Measurements from ENCODE around the gene RIT2. TPM values are rescaled to one million over a fixed set of nuclear protein-coding genes. Genes with fewer than 3 reads are reported as not detected.
"Not testable (repeated sequence)": the region's sequence is repeated elsewhere in the genome, so short reads cannot be mapped to it uniquely, and the experiment has no call there.

Gene RIT2
- total RNA-seq, 4 donors from 2014 or later = not detected

DNA sequence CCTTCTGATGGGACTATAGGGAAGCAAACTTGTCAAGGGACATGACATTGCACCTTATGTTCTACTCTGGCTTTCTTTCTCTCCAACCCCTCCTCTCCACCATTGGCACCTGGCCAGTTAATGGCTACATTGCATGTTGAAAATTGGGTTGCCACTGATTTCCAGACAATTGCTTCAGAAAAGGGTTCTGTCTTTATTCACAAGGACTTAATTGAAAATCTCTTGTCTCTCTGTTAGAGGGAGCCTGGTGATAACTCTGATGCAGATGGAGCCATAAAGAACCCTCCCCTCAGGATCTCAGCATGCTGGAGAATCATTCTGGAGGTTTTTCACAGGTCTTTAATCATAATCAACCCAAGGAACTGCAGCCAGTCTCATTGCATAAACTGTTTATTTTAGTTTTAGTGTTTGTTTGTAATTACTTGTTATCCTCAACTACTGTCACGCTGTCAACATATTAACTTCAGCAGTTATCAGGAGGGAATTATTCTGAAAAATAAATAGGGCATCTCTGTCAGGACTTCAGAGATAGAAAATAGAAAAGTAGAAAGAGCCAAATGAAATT, 316.8 kb downstream of the RIT2 start:
- WGBS, 2 donors = 54 to 55% methylated on average over 1 of the region's 1 CpG
- Histone ChIP-seq H3K9me3 (no peaks in the 10 kb centered on the region), H3K27ac (no peak overlapping the region), H3K4me1 (no peaks in the 10 kb centered on the region), H3K27me3 (no peaks in the 10 kb centered on the region), H3K4me3 (no peak overlapping the region), H3K36me3 (no peaks in the 10 kb centered on the region)
- no peak for DNase-seq (ENCODE audit: low spot score in 2 of 2)
- no peak for TF ChIP-seq EP300 (IDR thresholded peaks at IDR 0.05)
- TF ChIP-seq, protein P1, sequence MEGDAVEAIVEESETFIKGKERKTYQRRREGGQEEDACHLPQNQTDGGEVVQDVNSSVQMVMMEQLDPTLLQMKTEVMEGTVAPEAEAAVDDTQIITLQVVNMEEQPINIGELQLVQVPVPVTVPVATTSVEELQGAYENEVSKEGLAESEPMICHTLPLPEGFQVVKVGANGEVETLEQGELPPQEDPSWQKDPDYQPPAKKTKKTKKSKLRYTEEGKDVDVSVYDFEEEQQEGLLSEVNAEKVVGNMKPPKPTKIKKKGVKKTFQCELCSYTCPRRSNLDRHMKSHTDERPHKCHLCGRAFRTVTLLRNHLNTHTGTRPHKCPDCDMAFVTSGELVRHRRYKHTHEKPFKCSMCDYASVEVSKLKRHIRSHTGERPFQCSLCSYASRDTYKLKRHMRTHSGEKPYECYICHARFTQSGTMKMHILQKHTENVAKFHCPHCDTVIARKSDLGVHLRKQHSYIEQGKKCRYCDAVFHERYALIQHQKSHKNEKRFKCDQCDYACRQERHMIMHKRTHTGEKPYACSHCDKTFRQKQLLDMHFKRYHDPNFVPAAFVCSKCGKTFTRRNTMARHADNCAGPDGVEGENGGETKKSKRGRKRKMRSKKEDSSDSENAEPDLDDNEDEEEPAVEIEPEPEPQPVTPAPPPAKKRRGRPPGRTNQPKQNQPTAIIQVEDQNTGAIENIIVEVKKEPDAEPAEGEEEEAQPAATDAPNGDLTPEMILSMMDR (IDR thresholded peaks at IDR 0.05) = no peak
- no peak for TF ChIP-seq POLR2A (IDR thresholded peaks at IDR 0.05)

DNA sequence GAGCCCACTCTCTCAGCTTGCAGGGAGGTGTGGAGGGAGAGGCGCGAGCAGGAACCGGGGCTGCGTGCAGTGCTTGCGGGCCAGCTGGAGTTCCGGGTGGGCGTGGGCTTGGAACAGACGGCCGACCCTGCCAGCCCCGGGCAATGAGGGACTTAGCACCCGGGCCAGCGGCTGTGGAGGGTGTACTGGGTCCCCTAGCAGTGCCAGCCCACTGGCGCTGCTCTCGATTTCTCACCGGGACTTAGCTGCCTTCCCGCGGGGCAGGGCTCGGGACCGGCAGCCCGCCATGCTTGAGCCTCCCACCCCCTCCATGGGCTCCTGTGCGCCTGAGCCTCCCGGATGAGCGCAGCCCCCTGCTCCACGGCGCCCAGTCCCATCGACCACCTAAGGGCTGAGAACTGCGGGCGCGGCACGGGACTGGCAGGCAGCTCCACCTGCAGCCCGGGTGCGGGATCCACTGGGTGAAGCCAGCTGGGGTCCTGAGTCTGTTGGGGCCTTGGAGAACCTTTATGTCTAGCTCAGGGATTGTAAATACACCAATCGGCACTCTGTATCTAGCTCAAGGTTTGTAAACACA, 320.2 kb downstream of the RIT2 start:
- WGBS, 2 donors = 93 to 100% methylated on average over 15 to 22 of the region's 33 CpGs
- H3K27ac ChIP-seq, H3K36me3 ChIP-seq: not testable (repeated sequence)

DNA sequence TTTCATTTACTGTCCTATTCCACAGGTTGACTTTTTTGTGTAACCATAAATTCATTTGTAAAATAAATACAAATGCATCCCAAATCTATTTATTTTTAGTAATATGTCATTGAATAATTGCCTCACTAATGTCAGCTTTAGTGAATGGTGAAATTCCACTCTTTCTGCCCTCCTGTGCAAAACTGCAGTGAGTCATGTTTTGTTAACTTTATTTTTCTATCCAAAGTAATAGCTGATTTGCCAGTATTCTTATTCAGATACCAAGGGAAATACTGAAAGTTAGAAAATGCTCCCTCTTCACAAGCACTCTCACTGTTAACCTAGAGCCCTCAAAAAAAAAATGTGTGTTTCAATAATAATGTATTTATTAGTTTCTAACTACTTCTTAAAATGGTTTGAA, 322.8 kb downstream of the RIT2 start:
- TF ChIP-seq, protein P1 (IDR thresholded peaks at IDR 0.05) = no peak
- TF ChIP-seq EP300 (IDR thresholded peaks at IDR 0.05) = no peak
- TF ChIP-seq POLR2A (IDR thresholded peaks at IDR 0.05) = no peak

More for the DNA sequence above, 320.2 kb downstream of the RIT2 start:
- not testable (repeated sequence) for H3K4me1 ChIP-seq; H3K9me3 ChIP-seq; H3K4me3 ChIP-seq; H3K27me3 ChIP-seq; DNase-seq (ENCODE audit: low spot score in 2 of 2)

DNA sequence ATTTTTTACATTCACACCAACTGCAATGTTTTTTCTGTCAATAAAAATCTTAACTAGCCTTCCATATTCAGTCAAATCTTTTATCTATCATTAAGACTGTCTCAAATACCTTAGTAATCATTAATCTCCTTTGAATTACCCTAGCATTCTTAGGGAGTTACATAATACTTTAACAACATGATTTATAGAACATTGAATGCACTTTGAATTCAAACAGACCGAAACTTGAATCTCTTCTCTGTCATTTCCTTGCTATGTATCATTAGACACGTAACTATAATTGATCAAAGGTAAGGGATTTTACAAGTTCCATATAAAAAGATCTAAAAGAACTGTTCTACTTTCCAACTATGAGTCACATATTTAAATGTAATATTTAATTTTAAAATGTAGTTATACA, 330.9 kb downstream of the RIT2 start:
- H3K27ac ChIP-seq = no peak overlapping the region
- H3K4me1 ChIP-seq = no peaks in the 10 kb centered on the region
- 72 to 76% methylated on average over 2 of the region's 2 CpGs for WGBS, 2 donors

More for the DNA sequence above, 322.8 kb downstream of the RIT2 start:
- no peaks in the 10 kb centered on the region for H3K4me1 ChIP-seq
- DNase-seq (ENCODE audit: low spot score in 2 of 2) = no peak
- no peak overlapping the region for H3K4me3 ChIP-seq
- H3K27me3 ChIP-seq = no peaks in the 10 kb centered on the region
- H3K36me3 ChIP-seq = no peaks in the 10 kb centered on the region
- H3K27ac ChIP-seq = no peak overlapping the region
- no peaks in the 10 kb centered on the region for H3K9me3 ChIP-seq

DNA sequence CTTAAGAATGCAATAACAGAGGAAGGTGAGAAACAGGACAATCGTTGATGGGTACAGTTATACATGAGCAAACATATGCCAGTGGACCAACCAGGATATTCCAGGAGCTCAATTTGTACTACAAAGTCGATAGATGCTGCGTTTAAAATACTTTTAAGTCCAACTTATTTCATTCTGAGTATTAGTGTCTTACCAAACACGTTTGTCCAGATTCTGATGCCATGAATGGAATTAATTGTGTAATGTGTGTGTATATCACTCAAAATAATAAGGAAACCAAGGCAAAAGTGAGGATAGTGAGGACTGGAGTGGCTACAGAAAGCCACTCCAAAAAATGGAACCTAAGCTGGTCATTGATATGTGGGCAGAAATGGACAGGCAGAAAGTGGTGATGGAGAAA, 332.6 kb downstream of the RIT2 start:
- Histone ChIP-seq H3K4me3 (no peak overlapping the region), H3K9me3 (no peaks in the 10 kb centered on the region), H3K27ac (no peak overlapping the region), H3K27me3 (no peaks in the 10 kb centered on the region), H3K36me3 (no peaks in the 10 kb centered on the region), H3K4me1 (no peaks in the 10 kb centered on the region)
- no peak for TF ChIP-seq EP300 (IDR thresholded peaks at IDR 0.05)
- TF ChIP-seq POLR2A (IDR thresholded peaks at IDR 0.05) = no peak
- TF ChIP-seq, protein P1 (IDR thresholded peaks at IDR 0.05) = no peak
- WGBS, 2 donors = 84 to 87% methylated on average over 4 of the region's 4 CpGs
- DNase-seq (ENCODE audit: low spot score in 2 of 2) = no peak

More for the DNA sequence above, 330.9 kb downstream of the RIT2 start:
- DNase-seq (ENCODE audit: low spot score in 2 of 2) = no peak
- TF ChIP-seq EP300 (IDR thresholded peaks at IDR 0.05) = no peak
- TF ChIP-seq POLR2A (IDR thresholded peaks at IDR 0.05) = no peak
- TF ChIP-seq, protein P1 (IDR thresholded peaks at IDR 0.05) = no peak
- Histone ChIP-seq H3K9me3 (no peaks in the 10 kb centered on the region), H3K4me3 (no peak overlapping the region), H3K27me3 (no peaks in the 10 kb centered on the region), H3K36me3 (no peaks in the 10 kb centered on the region)

All from tibial nerve (tissue), 4 donors.